Activated naive CD8-positive, alpha-beta T cell treated with anti-CD3 and anti-CD28 coated beads, Interleukin-2, amount 10 ng/mL, durations not matched to agents 7 days and 5 days (primary cell): ENCODE results near the gene GNAS. TPM values are rescaled to one million over a fixed set of nuclear protein-coding genes. Genes with fewer than 3 reads are reported as not detected.

Experiments used
- ATAC-seq: fragments of 150-1000 bp; cut with Tn5 transposase; one replicate; pipeline ENCODE4 v1.10.0; 2021; ENCODE audit warnings: low read depth, moderate library complexity
- POLR2A ChIA-PET: fragments of 350-600 bp; sonication (Branson Sonifier 250); formaldehyde crosslinking; loops from one replicate; lab custom pipeline; 2021; ENCODE audit warnings: antibody characterized with exemption; lab: Charles Lee
- DNase-seq: peaks from one replicate; pipeline ENCODE4 v3.0.0; 2021
- H3K27ac Mint-ChIP-seq: one replicate; pipeline ENCODE4 v1.8.0; 2022; ENCODE audit warnings: mild to moderate bottlenecking, mixed read lengths
- H3K27me3 Mint-ChIP-seq: one replicate; pipeline ENCODE4 v1.8.0; 2022; ENCODE audit warnings: mild to moderate bottlenecking, moderate library complexity, mixed read lengths
- H3K36me3 Mint-ChIP-seq: one replicate; pipeline ENCODE4 v1.8.0; 2021; ENCODE audit warnings: mild to moderate bottlenecking, mixed read lengths
- H3K4me1 Mint-ChIP-seq: one replicate; pipeline ENCODE4 v1.8.0; 2021; ENCODE audit warnings: mixed read lengths
- H3K4me3 Mint-ChIP-seq: one replicate; pipeline ENCODE4 v1.8.0; 2022; ENCODE audit warnings: mild to moderate bottlenecking, moderate library complexity, mixed read lengths
- H3K9me3 Mint-ChIP-seq: one replicate; pipeline ENCODE4 v1.8.0; 2021; ENCODE audit warnings: mixed read lengths
- total RNA-seq, 2 experiments: library from RNA; stranded (reverse); gene quantifications; one replicate each; pipeline ENCODE4 v1.2.3, GENCODE V29; 2021

The GNAS gene
- total RNA-seq, 2 experiments from 2014 or later, result 912 to 979 TPM

- ATAC-seq, result peak; percentile 77
- Mint-ChIP-seq H3K36me3 (peaks cover 2% of the 10 kb centered on the region), H3K27me3 (peaks cover 57% of the 10 kb centered on the region), H3K27ac (peak within 1 kb of the TSS; percentile 62), H3K9me3 (no peaks in the 10 kb centered on the region), H3K4me1 (peaks cover 44% of the 10 kb centered on the region), H3K4me3 (peak within 1 kb of the TSS; percentile 91)
- peak; percentile 85 for DNase-seq
- POLR2A ChIA-PET, result interaction anchor here (1.5 to 2.5 kb wide), 2 partner anchors 181 to 199 kb away, joined by 5 to 21 read pairs; partner anchors contain the start of genes ATP5F1E and STX16
Observed at GRCh38 chr20:58850693-58851174, 1.8 kb upstream of the GNAS start, which contains the start of gene GNAS-AS1. Gene GNAS-AS1 (minus strand): TSS chr20:58850902.

- H3K9me3 Mint-ChIP-seq, result no peaks in the 10 kb centered on the region
- no peak overlapping the region for H3K27ac Mint-ChIP-seq
- POLR2A ChIA-PET, result interaction anchor here (1.5 to 2.5 kb wide), 2 partner anchors 180 to 200 kb away, joined by 5 to 21 read pairs; partner anchors contain the start of genes ATP5F1E and STX16
- DNase-seq (peak; percentile 36), ATAC-seq (no peak)
- peak overlapping the region; percentile 91 for H3K4me3 Mint-ChIP-seq
- H3K36me3 Mint-ChIP-seq, result no peaks in the 10 kb centered on the region
- peaks cover 47% of the 10 kb centered on the region for H3K4me1 Mint-ChIP-seq
- peaks cover 57% of the 10 kb centered on the region for H3K27me3 Mint-ChIP-seq
Observed at GRCh38 chr20:58851221-58851968, 1.1 kb upstream of the GNAS start.

- H3K27ac Mint-ChIP-seq, result no peak overlapping the region
- peaks cover 45% of the 10 kb centered on the region for H3K4me1 Mint-ChIP-seq
- peak overlapping the region; percentile 91 for H3K4me3 Mint-ChIP-seq
- no peak for ATAC-seq
- H3K27me3 Mint-ChIP-seq, result peaks cover 58% of the 10 kb centered on the region
- DNase-seq, result no peak
- POLR2A ChIA-PET, result interaction anchor here (1.2 to 2.5 kb wide), 3 partner anchors 37 to 200 kb away, joined by 3 to 21 read pairs (median 5); partner anchors contain the start of genes ATP5F1E and STX16
- no peaks in the 10 kb centered on the region for H3K9me3 Mint-ChIP-seq
- H3K36me3 Mint-ChIP-seq, result no peaks in the 10 kb centered on the region
Observed at GRCh38 chr20:58851969-58852458, 502 bp upstream of the GNAS start.

- Mint-ChIP-seq H3K9me3 (no peaks in the 10 kb centered on the region), H3K27ac (no peak overlapping the region), H3K36me3 (no peaks in the 10 kb centered on the region), H3K4me3 (no peak overlapping the region), H3K4me1 (peaks cover 32% of the 10 kb centered on the region), H3K27me3 (peaks cover 68% of the 10 kb centered on the region)
- ATAC-seq, result no peak
- POLR2A ChIA-PET, result interaction anchor here (0.6 to 0.8 kb wide), 2 partner anchors 202 to 214 kb away, joined by 4 to 8 read pairs; partner anchors contain the start of gene STX16
- DNase-seq, result no peak
Observed at GRCh38 chr20:58853466-58853865, 950 bp downstream of the GNAS start.

GRCh38 chr20:58853976-58854637, 1.6 kb downstream of the GNAS start:
- no peak overlapping the region for H3K27ac Mint-ChIP-seq
- H3K4me3 Mint-ChIP-seq, result peak overlapping the region; percentile 51
- H3K27me3 Mint-ChIP-seq, result peaks cover 75% of the 10 kb centered on the region
- H3K4me1 Mint-ChIP-seq, result peaks cover 28% of the 10 kb centered on the region
- POLR2A ChIA-PET, result interaction anchor here (0.6 to 0.8 kb wide), 2 partner anchors 203 to 213 kb away, joined by 4 to 8 read pairs; partner anchors contain the start of gene STX16
- H3K9me3 Mint-ChIP-seq, result no peaks in the 10 kb centered on the region
- ATAC-seq (no peak), DNase-seq (no peak)
- H3K36me3 Mint-ChIP-seq, result no peaks in the 10 kb centered on the region

GRCh38 chr20:58854638-58855471, 2.3 kb downstream of the GNAS start:
- POLR2A ChIA-PET, result interaction anchor here (1.0 to 1.7 kb wide), 2 partner anchors 34 to 36 kb away, joined by 3 read pairs; no protein-coding TSS in a partner anchor
- no peak overlapping the region for H3K27ac Mint-ChIP-seq

GRCh38 chr20:58855506-58856389, 3.2 kb downstream of the GNAS start:
- no peaks in the 10 kb centered on the region for H3K9me3 Mint-ChIP-seq
- H3K4me3 Mint-ChIP-seq, result peak overlapping the region; percentile 40
- H3K4me1 Mint-ChIP-seq, result peaks cover 15% of the 10 kb centered on the region
- POLR2A ChIA-PET, result interaction anchor here (1.0 to 1.7 kb wide), 2 partner anchors 33 to 35 kb away, joined by 3 read pairs; no protein-coding TSS in a partner anchor
- no peak for ATAC-seq
- no peaks in the 10 kb centered on the region for H3K36me3 Mint-ChIP-seq
- DNase-seq, result no peak
- no peak overlapping the region for H3K27ac Mint-ChIP-seq
- H3K27me3 Mint-ChIP-seq, result peaks cover 75% of the 10 kb centered on the region

More at GRCh38 chr20:58854638-58855471, 2.3 kb downstream of the GNAS start:
- Mint-ChIP-seq H3K4me3 (peak overlapping the region; percentile 22), H3K36me3 (no peaks in the 10 kb centered on the region), H3K9me3 (no peaks in the 10 kb centered on the region), H3K27me3 (peaks cover 75% of the 10 kb centered on the region), H3K4me1 (peaks cover 21% of the 10 kb centered on the region)
- ATAC-seq (no peak), DNase-seq (no peak)

GRCh38 chr20:58863044-58863790, 10.7 kb downstream of the GNAS start:
- Mint-ChIP-seq H3K36me3 (no peaks in the 10 kb centered on the region), H3K27me3 (peaks cover 56% of the 10 kb centered on the region), H3K27ac (no peak overlapping the region), H3K4me3 (no peak overlapping the region), H3K4me1 (no peaks in the 10 kb centered on the region), H3K9me3 (no peaks in the 10 kb centered on the region)
- no peak for ATAC-seq
- no peak for DNase-seq
- POLR2A ChIA-PET, result no interaction called here

- peaks cover 51% of the 10 kb centered on the region for H3K27me3 Mint-ChIP-seq
- H3K27ac Mint-ChIP-seq, result no peak overlapping the region
- H3K4me3 Mint-ChIP-seq, result no peak overlapping the region
- ATAC-seq (peak; percentile 30), DNase-seq (no peak)
- POLR2A ChIA-PET, result no interaction called here
- no peaks in the 10 kb centered on the region for H3K36me3 Mint-ChIP-seq
- H3K9me3 Mint-ChIP-seq, result no peaks in the 10 kb centered on the region
- H3K4me1 Mint-ChIP-seq, result no peaks in the 10 kb centered on the region
Observed at GRCh38 chr20:58864346-58864745, 11.8 kb downstream of the GNAS start.

- no peak overlapping the region for H3K4me3 Mint-ChIP-seq
- H3K27ac Mint-ChIP-seq, result no peak overlapping the region
- no peaks in the 10 kb centered on the region for H3K9me3 Mint-ChIP-seq
- no peaks in the 10 kb centered on the region for H3K36me3 Mint-ChIP-seq
- H3K4me1 Mint-ChIP-seq, result peaks cover 6% of the 10 kb centered on the region
- H3K27me3 Mint-ChIP-seq, result peaks cover 40% of the 10 kb centered on the region
- ATAC-seq (no peak), DNase-seq (no peak)
- POLR2A ChIA-PET, result interaction anchor here (0.6 kb wide), 1 partner anchor 1658 kb away, joined by 5 read pairs; no protein-coding TSS in a partner anchor
Observed at GRCh38 chr20:58865843-58866242, 13.3 kb downstream of the GNAS start.

- ATAC-seq, result no peak
- Mint-ChIP-seq H3K27me3 (peaks cover 35% of the 10 kb centered on the region), H3K9me3 (no peaks in the 10 kb centered on the region), H3K36me3 (no peaks in the 10 kb centered on the region), H3K4me1 (peaks cover 7% of the 10 kb centered on the region), H3K4me3 (no peak overlapping the region), H3K27ac (no peak overlapping the region)
- POLR2A ChIA-PET, result interaction anchor here (0.8 kb wide), 1 partner anchor 216 kb away, joined by 3 read pairs; the partner anchor contains the start of gene STX16
- DNase-seq, result no peak
Observed at GRCh38 chr20:58867211-58867610, 14.7 kb downstream of the GNAS start.
